Tibial nerve (tissue), 4 donors: ENCODE results near the gene FGD4.

Experiments used
- EP300 ChIP-seq, 2 donors: sonication (generic); formaldehyde crosslinking; IDR thresholded peaks; one replicate each; pipeline ENCODE4 v1.6.1; 2017; ENCODE audit warnings: antibody characterized with exemption in 2 of 2, mild to moderate bottlenecking in 1 of 2
- POLR2A ChIP-seq, 2 donors: fragments of 450-650 bp; IDR thresholded peaks; one replicate each; pipeline ENCODE4 v1.6.1; 2017; ENCODE audit warnings: antibody characterized with exemption in 2 of 2, mild to moderate bottlenecking in 2 of 2, moderate library complexity in 2 of 2
- TF ChIP-seq, protein P1 (sequence below), 5 experiments: fragments of 200-600 bp in 3 of 5; fragments of 450-650 bp in 2 of 5; sonication (generic) in 3 of 5; IDR thresholded peaks; one replicate each; pipeline ENCODE4 v1.5.1; 2016 to 2019; ENCODE audit warnings: antibody characterized with exemption in 5 of 5, mild to moderate bottlenecking in 3 of 5, moderate library complexity in 2 of 5

DNA sequence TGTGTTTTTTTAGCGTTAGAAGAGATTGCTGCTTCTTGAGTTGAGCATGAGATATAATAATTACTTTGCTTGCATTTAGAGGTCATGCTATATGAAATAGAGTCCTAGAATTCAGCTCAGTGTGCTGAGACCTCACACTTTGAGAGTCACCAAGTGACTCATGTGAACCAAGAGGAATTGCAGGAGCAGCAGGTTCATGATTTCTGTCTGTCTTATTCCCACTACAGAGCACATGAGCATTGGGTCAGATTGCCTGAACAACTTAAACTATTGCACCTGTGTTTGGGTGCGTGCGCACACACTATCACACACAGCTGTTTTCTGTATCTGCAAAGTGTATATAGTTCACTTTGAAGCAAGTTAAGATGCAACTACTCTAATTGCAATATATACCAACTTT lies 109.3 kb downstream of the FGD4 start:
- TF ChIP-seq, protein P1, sequence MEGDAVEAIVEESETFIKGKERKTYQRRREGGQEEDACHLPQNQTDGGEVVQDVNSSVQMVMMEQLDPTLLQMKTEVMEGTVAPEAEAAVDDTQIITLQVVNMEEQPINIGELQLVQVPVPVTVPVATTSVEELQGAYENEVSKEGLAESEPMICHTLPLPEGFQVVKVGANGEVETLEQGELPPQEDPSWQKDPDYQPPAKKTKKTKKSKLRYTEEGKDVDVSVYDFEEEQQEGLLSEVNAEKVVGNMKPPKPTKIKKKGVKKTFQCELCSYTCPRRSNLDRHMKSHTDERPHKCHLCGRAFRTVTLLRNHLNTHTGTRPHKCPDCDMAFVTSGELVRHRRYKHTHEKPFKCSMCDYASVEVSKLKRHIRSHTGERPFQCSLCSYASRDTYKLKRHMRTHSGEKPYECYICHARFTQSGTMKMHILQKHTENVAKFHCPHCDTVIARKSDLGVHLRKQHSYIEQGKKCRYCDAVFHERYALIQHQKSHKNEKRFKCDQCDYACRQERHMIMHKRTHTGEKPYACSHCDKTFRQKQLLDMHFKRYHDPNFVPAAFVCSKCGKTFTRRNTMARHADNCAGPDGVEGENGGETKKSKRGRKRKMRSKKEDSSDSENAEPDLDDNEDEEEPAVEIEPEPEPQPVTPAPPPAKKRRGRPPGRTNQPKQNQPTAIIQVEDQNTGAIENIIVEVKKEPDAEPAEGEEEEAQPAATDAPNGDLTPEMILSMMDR (IDR thresholded peaks at IDR 0.05) = no peak
- TF ChIP-seq EP300 (IDR thresholded peaks at IDR 0.05) (no peak), POLR2A (IDR thresholded peaks at IDR 0.05) (no peak)
